IPS-NIHi7 (cell line): Measurements from ENCODE around the gene MTR.

Experiments
- DNase-seq: peaks from one replicate; pipeline ENCODE4 v3.0.0; 2012; ENCODE audit warnings: mixed read lengths; ENCODE audit errors: extremely low spot score

The MTR gene

GRCh38 chr1:236864211-236864610 lies 69.1 kb downstream of the MTR start:
- no peak for DNase-seq

- no peak for DNase-seq
These were observed 70.1 kb downstream of the MTR start for GRCh38 chr1:236864996-236865817.

- no peak for DNase-seq
These were observed 70.7 kb downstream of the MTR start for GRCh38 chr1:236865818-236866155.

- DNase-seq: peak; percentile 79
These were observed 73.8 kb downstream of the MTR start for GRCh38 chr1:236868625-236869467.

GRCh38 chr1:236869911-236870310 lies 74.8 kb downstream of the MTR start:
- DNase-seq: no peak

- DNase-seq: no peak
These were observed 75.6 kb downstream of the MTR start for GRCh38 chr1:236870721-236871120.

GRCh38 chr1:236872075-236872666 lies 77.1 kb downstream of the MTR start:
- DNase-seq: no peak

- no peak for DNase-seq
These were observed 80.9 kb downstream of the MTR start for GRCh38 chr1:236875975-236876374.

GRCh38 chr1:236877661-236878060 lies 82.6 kb downstream of the MTR start:
- no peak for DNase-seq

GRCh38 chr1:236880209-236880608 lies 85.1 kb downstream of the MTR start:
- DNase-seq: no peak

- no peak for DNase-seq
These were observed 87.6 kb downstream of the MTR start for GRCh38 chr1:236882678-236883077.

GRCh38 chr1:236886199-236886598 lies 91.1 kb downstream of the MTR start:
- DNase-seq: no peak

GRCh38 chr1:236887081-236887480 lies 92.0 kb downstream of the MTR start:
- DNase-seq: no peak

GRCh38 chr1:236888126-236888525 lies 93.0 kb downstream of the MTR start:
- DNase-seq: no peak

GRCh38 chr1:236888903-236889302 lies 93.8 kb downstream of the MTR start:
- DNase-seq: no peak

GRCh38 chr1:236890152-236891056 lies 95.3 kb downstream of the MTR start:
- no peak for DNase-seq

GRCh38 chr1:236893626-236894545 lies 98.8 kb downstream of the MTR start:
- no peak for DNase-seq

GRCh38 chr1:236895665-236896387 lies 100.7 kb downstream of the MTR start:
- DNase-seq: no peak

GRCh38 chr1:236896716-236897115 lies 101.6 kb downstream of the MTR start:
- no peak for DNase-seq
